SK-N-SH treated with all-trans-retinoic acid at 6 μM for 48 hours (cell line): Measurements from ENCODE around the gene HS1BP3.

Experiments
- ATAC-seq: fragments of 200-7000 bp; cut with Tn5 transposase; 3 replicates; pipeline ENCODE4 v1.9.1; 2020; ENCODE audit warnings: mild to moderate bottlenecking, moderate library complexity
- ARNTL ChIP-seq: fragments of 450-650 bp; formaldehyde crosslinking; IDR thresholded peaks from 2 replicates; pipeline ENCODE4 v1.5.0; 2020; ENCODE audit warnings: low read depth, mild to moderate bottlenecking, moderate library complexity, borderline replicate concordance
- BACH2 ChIP-seq: fragments of 250-450 bp; sonication (Bioruptor Pico); IDR thresholded peaks from 2 replicates; pipeline ENCODE4 v1.9.0; 2021; ENCODE audit warnings: mild to moderate bottlenecking, borderline replicate concordance
- CREB5 ChIP-seq: fragments of 250-450 bp; sonication (Bioruptor Pico); IDR thresholded peaks from 2 replicates; pipeline ENCODE4 v1.5.1; 2020; ENCODE audit warnings: low read depth, mild to moderate bottlenecking, moderate library complexity
- CSRNP3 ChIP-seq: fragments of 250-450 bp; sonication (Bioruptor Pico); IDR thresholded peaks from 2 replicates; pipeline ENCODE4 v1.5.1; 2021; ENCODE audit warnings: mild to moderate bottlenecking, moderate library complexity
- ESRRG ChIP-seq: fragments of 250-450 bp; sonication (Bioruptor Pico); IDR thresholded peaks from 2 replicates; pipeline ENCODE4 v1.6.1; 2021; ENCODE audit warnings: mild to moderate bottlenecking
- GLIS3 ChIP-seq: fragments of 250-450 bp; sonication (Bioruptor Pico); IDR thresholded peaks from 2 replicates; pipeline ENCODE4 v1.5.0; 2020; ENCODE audit warnings: mild to moderate bottlenecking, moderate library complexity
- ISL1 ChIP-seq: fragments of 250-450 bp; sonication (Bioruptor Pico); IDR thresholded peaks from 2 replicates; pipeline ENCODE4 v2.1.2; 2022; ENCODE audit warnings: mild to moderate bottlenecking, moderate library complexity
- OSR1 ChIP-seq: fragments of 250-450 bp; sonication (Bioruptor Pico); IDR thresholded peaks from 2 replicates; pipeline ENCODE4 v1.8.0; 2022; ENCODE audit warnings: moderate library complexity, mild to moderate bottlenecking, inconsistent platforms
- PATZ1 ChIP-seq: fragments of 250-450 bp; sonication (Bioruptor Pico); IDR thresholded peaks from 2 replicates; pipeline ENCODE4 v1.8.0; 2020; ENCODE audit warnings: mild to moderate bottlenecking, moderate library complexity, borderline replicate concordance
- POU6F1 ChIP-seq: fragments of 250-450 bp; sonication (Bioruptor Pico); IDR thresholded peaks from 2 replicates; pipeline ENCODE4 v1.8.0; 2021; ENCODE audit warnings: low read depth, mild to moderate bottlenecking, moderate library complexity, borderline replicate concordance
- SNAI2 ChIP-seq: fragments of 250-450 bp; sonication (Bioruptor Pico); IDR thresholded peaks from 2 replicates; pipeline ENCODE4 v1.5.0; 2020; ENCODE audit warnings: mild to moderate bottlenecking, moderate library complexity
- TCF4 ChIP-seq: fragments of 250-450 bp; sonication (Bioruptor Pico); IDR thresholded peaks from 2 replicates; pipeline ENCODE4 v1.8.0; 2021; ENCODE audit warnings: mild to moderate bottlenecking, moderate library complexity, borderline replicate concordance
- TOX ChIP-seq: fragments of 250-450 bp; sonication (Bioruptor Pico); IDR thresholded peaks from 2 replicates; pipeline ENCODE4 v1.8.0; 2021; ENCODE audit warnings: mild to moderate bottlenecking, moderate library complexity, borderline replicate concordance
- TSHZ2 ChIP-seq: fragments of 250-450 bp; sonication (Bioruptor Pico); IDR thresholded peaks from 2 replicates; pipeline ENCODE4 v1.5.0; 2020; ENCODE audit warnings: mild to moderate bottlenecking, moderate library complexity
- ZC3H10 ChIP-seq: fragments of 250-450 bp; sonication (Bioruptor Pico); IDR thresholded peaks from 2 replicates; pipeline ENCODE4 v1.5.1; 2021; ENCODE audit warnings: mild to moderate bottlenecking, moderate library complexity
- ZFP3 ChIP-seq: fragments of 250-450 bp; sonication (Bioruptor Pico); IDR thresholded peaks from 2 replicates; pipeline ENCODE4 v1.5.0; 2020; ENCODE audit warnings: mild to moderate bottlenecking, moderate library complexity
- ZNF565 ChIP-seq: fragments of 450-650 bp; formaldehyde crosslinking; conservative IDR thresholded peaks from 2 replicates; pipeline ENCODE4 v1.5.0; 2020; ENCODE audit warnings: low read depth, mild to moderate bottlenecking, moderate library complexity
- ZNF70 ChIP-seq: fragments of 450-650 bp; formaldehyde crosslinking; IDR thresholded peaks from 2 replicates; pipeline ENCODE4 v1.5.0; 2020; ENCODE audit warnings: mild to moderate bottlenecking, moderate library complexity
- ZNF8 ChIP-seq: fragments of 450-650 bp; formaldehyde crosslinking; IDR thresholded peaks from 2 replicates; pipeline ENCODE4 v1.5.0; 2020; ENCODE audit warnings: mild to moderate bottlenecking, moderate library complexity

HS1BP3 gene

GRCh38 chr2:20678086-20678395 is 27.1 kb upstream of the HS1BP3 start:
- no peak for TF ChIP-seq PATZ1 (CRISPR knock-in tag)
- TF ChIP-seq OSR1, result no peak
- TF ChIP-seq ZNF565 (CRISPR knock-in tag), result no peak
- no peak for TF ChIP-seq GLIS3 (CRISPR knock-in tag)
- TF ChIP-seq ZNF8, result no peak
- no peak for TF ChIP-seq ESRRG (CRISPR knock-in tag)
- no peak for TF ChIP-seq ISL1 (CRISPR knock-in tag)
- TF ChIP-seq SNAI2 (CRISPR knock-in tag), result no peak
- TF ChIP-seq BACH2 (CRISPR knock-in tag), result no peak
- TF ChIP-seq TSHZ2 (CRISPR knock-in tag), result no peak
- no peak for TF ChIP-seq POU6F1
- no peak for TF ChIP-seq TCF4 (CRISPR knock-in tag)
- TF ChIP-seq ARNTL (CRISPR knock-in tag), result no peak
- TF ChIP-seq CREB5 (CRISPR knock-in tag), result no peak
- ATAC-seq, result no peak

GRCh38 chr2:20677301-20678085 is 26.6 kb upstream of the HS1BP3 start:
- no peak for ATAC-seq
- TF ChIP-seq ZFP3 (no peak), POU6F1 (no peak), SNAI2 (CRISPR knock-in tag) (no peak), OSR1 (no peak)

GRCh38 chr2:20676353-20677215 is 25.7 kb upstream of the HS1BP3 start:
- no peak for ATAC-seq
- TF ChIP-seq GLIS3 (CRISPR knock-in tag) (no peak), CSRNP3 (CRISPR knock-in tag) (no peak), OSR1 (no peak), POU6F1 (no peak), TOX (no peak), BACH2 (CRISPR knock-in tag) (no peak), ZFP3 (no peak), ZC3H10 (no peak), ZNF565 (CRISPR knock-in tag) (no peak), TCF4 (CRISPR knock-in tag) (no peak), ARNTL (CRISPR knock-in tag) (no peak), TSHZ2 (CRISPR knock-in tag) (no peak), ZNF70 (CRISPR knock-in tag) (no peak)
